M059J (cell line): ENCODE results near the gene BCS1L. TPM values are rescaled to one million over a fixed set of nuclear protein-coding genes. Genes with fewer than 3 reads are reported as not detected.

ENCODE experiments used
- total RNA-seq: library from RNA; depleted of rRNA; stranded (reverse); fragments of >200 nt; shearing (Covaris generic); gene quantifications from 2 replicates; pipeline ENCODE4 v1.2.3, GENCODE V29; 2014; rRNA removed

Gene BCS1L
- total RNA-seq, 1 experiment from 2014 or later = 20.4 TPM

Other genes starting within 250 kb of the BCS1L start
- gene VIL1, start 240.6 kb upstream of the BCS1L start, total RNA-seq = not detected in 2 replicates
- gene USP37, start 91.3 kb upstream of the BCS1L start, total RNA-seq = 15.9 and 30.9 TPM in 2 replicates
- gene CNOT9, start 90.8 kb upstream of the BCS1L start, total RNA-seq = 131 and 138 TPM in 2 replicates
- 0.34 and 0.39 TPM in 2 replicates for gene PLCD4, start 51.8 kb upstream of the BCS1L start, total RNA-seq
- gene ZNF142, start 60 bp upstream of the BCS1L start, total RNA-seq = 7.4 and 14.8 TPM in 2 replicates
- gene RNF25, start 12.3 kb downstream of the BCS1L start, total RNA-seq = 36.1 and 40.0 TPM in 2 replicates
- gene STK36, start 12.4 kb downstream of the BCS1L start, total RNA-seq = 8.2 and 11.9 TPM in 2 replicates
- 9.5 and 17.9 TPM in 2 replicates for gene TTLL4, start 51.2 kb downstream of the BCS1L start, total RNA-seq
- gene CYP27A1, start 122.5 kb downstream of the BCS1L start, total RNA-seq = 2.7 and 5.2 TPM in 2 replicates
- gene PRKAG3, start 172.1 kb downstream of the BCS1L start, total RNA-seq = not detected in 2 replicates
- gene WNT6, start 200.1 kb downstream of the BCS1L start, total RNA-seq = 0.05 and 0.39 TPM in 2 replicates
- gene WNT10A, start 221.2 kb downstream of the BCS1L start, total RNA-seq = 0.02 and 0.30 TPM in 2 replicates